ENCODE results near the gene CDC42BPB. TPM values are rescaled to one million over a fixed set of nuclear protein-coding genes. Genes with fewer than 3 reads are reported as not detected.

Gene CDC42BPB
- total RNA-seq, 1 donor from 2014 or later = 1.6 TPM

- intact Hi-C loops (cut with micrococcal nuclease) = no loop called here
Observed at GRCh38 chr14:102973706-102974285, 83.6 kb downstream of the CDC42BPB start.

GRCh38 chr14:102971836-102972606 is 85.3 kb downstream of the CDC42BPB start:
- Mint-ChIP-seq H3K27ac (no peak overlapping the region), H3K9me3 (no peaks in the 10 kb centered on the region), H3K4me3 (no peak overlapping the region), H3K36me3 (ENCODE audit: low read depth) (no peaks in the 10 kb centered on the region), H3K4me1 (ENCODE audit: low read depth) (no peaks in the 10 kb centered on the region), H3K27me3 (ENCODE audit: insufficient read depth) (peaks cover 2% of the 10 kb centered on the region)
- no peak for DNase-seq (ENCODE audit: low spot score)
- intact Hi-C loops (cut with micrococcal nuclease) = no loop called here

More at GRCh38 chr14:102973706-102974285, 83.6 kb downstream of the CDC42BPB start:
- H3K27me3 Mint-ChIP-seq (ENCODE audit: insufficient read depth) = peaks cover 2% of the 10 kb centered on the region
- no peak overlapping the region for H3K27ac Mint-ChIP-seq
- no peaks in the 10 kb centered on the region for H3K4me1 Mint-ChIP-seq (ENCODE audit: low read depth)
- H3K9me3 Mint-ChIP-seq = no peaks in the 10 kb centered on the region
- DNase-seq (ENCODE audit: low spot score) = no peak
- no peak overlapping the region for H3K4me3 Mint-ChIP-seq
- H3K36me3 Mint-ChIP-seq (ENCODE audit: low read depth) = no peaks in the 10 kb centered on the region

- Mint-ChIP-seq H3K27ac (no peak overlapping the region), H3K27me3 (ENCODE audit: insufficient read depth) (peaks cover 2% of the 10 kb centered on the region), H3K36me3 (ENCODE audit: low read depth) (no peaks in the 10 kb centered on the region), H3K4me1 (ENCODE audit: low read depth) (no peaks in the 10 kb centered on the region), H3K4me3 (no peak overlapping the region), H3K9me3 (no peaks in the 10 kb centered on the region)
- DNase-seq (ENCODE audit: low spot score) = no peak
- intact Hi-C loops (cut with micrococcal nuclease) = no loop called here
Observed at GRCh38 chr14:102971314-102971713, 86.0 kb downstream of the CDC42BPB start.

GRCh38 chr14:102970496-102970895 is 86.9 kb downstream of the CDC42BPB start:
- no peaks in the 10 kb centered on the region for H3K9me3 Mint-ChIP-seq
- peaks cover 2% of the 10 kb centered on the region for H3K27me3 Mint-ChIP-seq (ENCODE audit: insufficient read depth)
- DNase-seq (ENCODE audit: low spot score) = no peak
- no peaks in the 10 kb centered on the region for H3K36me3 Mint-ChIP-seq (ENCODE audit: low read depth)
- no peak overlapping the region for H3K4me3 Mint-ChIP-seq
- H3K4me1 Mint-ChIP-seq (ENCODE audit: low read depth) = no peaks in the 10 kb centered on the region
- intact Hi-C loops (cut with micrococcal nuclease) = no loop called here
- no peak overlapping the region for H3K27ac Mint-ChIP-seq

- peaks cover 2% of the 10 kb centered on the region for H3K27me3 Mint-ChIP-seq (ENCODE audit: insufficient read depth)
- no peak for DNase-seq (ENCODE audit: low spot score)
- intact Hi-C loops (cut with micrococcal nuclease) = no loop called here
Observed at GRCh38 chr14:102969901-102970300, 87.4 kb downstream of the CDC42BPB start.

GRCh38 chr14:102969060-102969791 is 88.1 kb downstream of the CDC42BPB start:
- Mint-ChIP-seq H3K27ac (no peak overlapping the region), H3K27me3 (ENCODE audit: insufficient read depth) (peaks cover 2% of the 10 kb centered on the region), H3K36me3 (ENCODE audit: low read depth) (no peaks in the 10 kb centered on the region), H3K4me3 (no peak overlapping the region), H3K4me1 (ENCODE audit: low read depth) (no peaks in the 10 kb centered on the region), H3K9me3 (no peaks in the 10 kb centered on the region)
- no peak for DNase-seq (ENCODE audit: low spot score)
- intact Hi-C loops (cut with micrococcal nuclease) = no loop called here

More at GRCh38 chr14:102969901-102970300, 87.4 kb downstream of the CDC42BPB start:
- Mint-ChIP-seq H3K9me3 (no peaks in the 10 kb centered on the region), H3K4me1 (ENCODE audit: low read depth) (no peaks in the 10 kb centered on the region), H3K27ac (no peak overlapping the region), H3K4me3 (no peak overlapping the region), H3K36me3 (ENCODE audit: low read depth) (no peaks in the 10 kb centered on the region)

GRCh38 chr14:102968306-102968705 is 89.0 kb downstream of the CDC42BPB start:
- Mint-ChIP-seq H3K27me3 (ENCODE audit: insufficient read depth) (peaks cover 2% of the 10 kb centered on the region), H3K36me3 (ENCODE audit: low read depth) (no peaks in the 10 kb centered on the region), H3K27ac (no peak overlapping the region), H3K4me1 (ENCODE audit: low read depth) (no peaks in the 10 kb centered on the region), H3K4me3 (no peak overlapping the region), H3K9me3 (no peaks in the 10 kb centered on the region)
- intact Hi-C loops (cut with micrococcal nuclease) = no loop called here
- no peak for DNase-seq (ENCODE audit: low spot score)

GRCh38 chr14:102967506-102967795 is 89.9 kb downstream of the CDC42BPB start:
- no peak overlapping the region for H3K4me3 Mint-ChIP-seq
- H3K36me3 Mint-ChIP-seq (ENCODE audit: low read depth) = no peaks in the 10 kb centered on the region
- H3K4me1 Mint-ChIP-seq (ENCODE audit: low read depth) = no peaks in the 10 kb centered on the region
- DNase-seq (ENCODE audit: low spot score) = no peak
- intact Hi-C loops (cut with micrococcal nuclease) = no loop called here
- no peaks in the 10 kb centered on the region for H3K9me3 Mint-ChIP-seq
- no peaks in the 10 kb centered on the region for H3K27me3 Mint-ChIP-seq (ENCODE audit: insufficient read depth)
- no peak overlapping the region for H3K27ac Mint-ChIP-seq

GRCh38 chr14:102966681-102967505 is 90.5 kb downstream of the CDC42BPB start:
- H3K9me3 Mint-ChIP-seq = no peaks in the 10 kb centered on the region
- DNase-seq (ENCODE audit: low spot score) = no peak
- H3K36me3 Mint-ChIP-seq (ENCODE audit: low read depth) = no peaks in the 10 kb centered on the region
- no peaks in the 10 kb centered on the region for H3K27me3 Mint-ChIP-seq (ENCODE audit: insufficient read depth)
- H3K27ac Mint-ChIP-seq = no peak overlapping the region
- H3K4me1 Mint-ChIP-seq (ENCODE audit: low read depth) = no peaks in the 10 kb centered on the region
- no peak overlapping the region for H3K4me3 Mint-ChIP-seq
- intact Hi-C loops (cut with micrococcal nuclease) = no loop called here

GRCh38 chr14:102965971-102966655 is 91.2 kb downstream of the CDC42BPB start:
- H3K27ac Mint-ChIP-seq = no peak overlapping the region
- H3K9me3 Mint-ChIP-seq = no peaks in the 10 kb centered on the region
- H3K4me1 Mint-ChIP-seq (ENCODE audit: low read depth) = no peaks in the 10 kb centered on the region
- DNase-seq (ENCODE audit: low spot score) = no peak
- H3K27me3 Mint-ChIP-seq (ENCODE audit: insufficient read depth) = no peaks in the 10 kb centered on the region
- no peaks in the 10 kb centered on the region for H3K36me3 Mint-ChIP-seq (ENCODE audit: low read depth)
- intact Hi-C loops (cut with micrococcal nuclease) = no loop called here
- H3K4me3 Mint-ChIP-seq = no peak overlapping the region

- no peaks in the 10 kb centered on the region for H3K9me3 Mint-ChIP-seq
- DNase-seq (ENCODE audit: low spot score) = no peak
- H3K4me1 Mint-ChIP-seq (ENCODE audit: low read depth) = no peaks in the 10 kb centered on the region
- H3K27ac Mint-ChIP-seq = no peak overlapping the region
- H3K27me3 Mint-ChIP-seq (ENCODE audit: insufficient read depth) = no peaks in the 10 kb centered on the region
- intact Hi-C loops (cut with micrococcal nuclease) = no loop called here
- H3K36me3 Mint-ChIP-seq (ENCODE audit: low read depth) = no peaks in the 10 kb centered on the region
- H3K4me3 Mint-ChIP-seq = no peak overlapping the region
Observed at GRCh38 chr14:102965282-102965681, 92.1 kb downstream of the CDC42BPB start.

GRCh38 chr14:102964152-102964730 is 93.1 kb downstream of the CDC42BPB start:
- Mint-ChIP-seq H3K9me3 (no peaks in the 10 kb centered on the region), H3K4me3 (no peak overlapping the region), H3K27me3 (ENCODE audit: insufficient read depth) (no peaks in the 10 kb centered on the region), H3K4me1 (ENCODE audit: low read depth) (no peaks in the 10 kb centered on the region), H3K27ac (no peak overlapping the region), H3K36me3 (ENCODE audit: low read depth) (no peaks in the 10 kb centered on the region)
- no peak for DNase-seq (ENCODE audit: low spot score)
- intact Hi-C loops (cut with micrococcal nuclease) = no loop called here
